GM19467 (cell line): ENCODE data around the gene UBE2R2.

Experiments
- ATAC-seq: cut with Tn5 transposase; IDR thresholded peaks from one replicate; pipeline ENCODE4 v1.9.1; 2021; ENCODE audit warnings: mild to moderate bottlenecking, moderate library complexity; ENCODE audit not compliant: unreplicated experiment

UBE2R2 gene

DNA sequence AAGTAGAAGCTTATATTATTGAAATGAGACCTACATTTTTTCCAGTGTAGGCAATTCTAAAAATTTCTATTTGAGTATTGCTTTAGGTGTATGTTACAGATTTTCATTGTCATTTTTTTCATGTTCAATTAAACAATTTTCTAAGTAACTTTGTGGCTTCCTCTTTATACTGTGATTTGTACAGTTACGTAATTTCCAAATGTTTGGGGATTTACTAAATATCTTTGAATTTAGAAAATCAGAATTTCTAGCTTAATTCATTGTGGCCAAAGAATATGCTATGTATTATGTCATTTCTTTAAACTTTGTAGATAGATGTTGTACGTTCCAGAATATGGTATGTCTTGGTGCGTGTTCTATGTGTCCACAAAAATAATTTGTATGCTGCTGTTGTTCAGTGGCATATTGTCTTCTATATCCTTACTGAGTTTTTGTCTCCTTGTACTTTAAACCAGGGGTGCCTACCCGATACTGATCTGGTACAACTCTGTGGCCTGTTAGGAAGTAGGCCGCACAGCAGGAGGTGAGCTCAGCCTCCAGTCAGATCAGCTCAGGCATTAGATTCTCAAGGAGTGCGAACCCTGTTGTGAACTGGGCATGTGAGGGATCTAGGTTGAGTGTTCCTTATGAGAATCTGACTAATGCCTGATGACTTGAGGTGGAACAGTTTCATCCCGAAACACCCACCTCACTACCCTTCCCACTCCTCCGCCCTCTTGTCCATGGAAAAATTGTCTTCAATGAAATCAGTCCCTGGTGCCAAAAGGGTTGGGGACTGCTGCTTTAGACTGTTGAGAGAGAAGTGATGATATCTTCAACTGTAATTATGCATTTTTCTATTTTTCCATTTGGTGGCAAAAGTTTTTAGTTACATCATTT lies 63.5 kb downstream of the UBE2R2 start:
- ATAC-seq, result no peak

DNA sequence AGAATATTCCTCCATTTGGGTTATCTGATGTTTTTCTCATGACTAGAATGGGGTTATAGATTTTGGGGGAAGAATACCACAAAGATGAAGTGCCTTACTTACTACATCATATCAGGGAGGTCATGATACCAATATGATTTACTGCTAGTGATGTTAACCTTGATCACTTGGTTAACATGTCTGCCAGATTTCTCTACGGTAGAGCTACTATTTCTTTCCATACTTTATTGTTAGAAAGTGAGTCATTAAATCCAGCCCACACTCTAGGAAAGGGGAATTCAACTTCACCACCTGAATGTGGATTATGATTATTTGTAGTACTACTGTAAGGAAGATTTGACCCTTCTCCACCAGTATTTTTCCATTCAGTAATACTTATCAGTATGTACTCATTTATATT lies 64.7 kb downstream of the UBE2R2 start:
- ATAC-seq, result no peak

DNA sequence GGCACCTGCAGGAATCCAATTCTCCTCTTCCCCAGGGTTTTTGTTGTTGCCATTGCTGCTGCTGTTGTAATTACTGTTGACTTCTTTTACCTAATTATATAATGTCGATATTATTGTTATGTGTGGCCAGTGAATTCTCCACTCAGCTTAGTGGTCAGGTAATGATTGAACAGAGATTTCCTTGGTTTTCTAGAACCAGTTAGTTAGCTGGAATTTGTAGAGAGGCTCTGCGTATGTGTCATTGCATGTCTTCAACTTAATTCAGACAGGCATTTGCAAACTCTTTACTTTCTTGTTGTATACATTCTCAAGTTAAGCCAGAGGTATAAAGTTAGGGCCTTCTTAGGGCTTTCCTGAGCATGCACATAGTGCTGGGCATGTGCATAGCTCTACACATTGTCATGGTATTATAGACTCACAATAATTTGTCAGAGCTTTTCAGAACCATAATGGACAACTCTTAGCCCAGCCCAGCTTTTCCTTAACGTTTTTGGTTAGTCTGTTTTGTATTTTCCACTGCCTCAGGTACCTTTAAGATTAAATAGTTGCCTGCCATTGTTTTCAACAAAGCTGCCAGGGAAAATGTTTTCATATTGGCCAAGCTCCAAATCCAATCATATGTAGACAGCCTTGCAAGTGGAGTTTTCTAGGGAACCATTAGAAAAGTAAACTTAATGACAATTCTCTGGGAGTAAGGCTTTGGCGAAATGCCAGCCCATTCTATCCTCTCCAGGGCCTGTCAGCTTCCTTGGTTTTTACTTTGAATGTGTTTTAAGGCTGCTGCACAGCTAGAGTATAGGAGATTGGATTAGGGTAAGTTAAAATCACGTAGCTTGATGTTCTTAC lies 68.1 kb downstream of the UBE2R2 start:
- no peak for ATAC-seq

DNA sequence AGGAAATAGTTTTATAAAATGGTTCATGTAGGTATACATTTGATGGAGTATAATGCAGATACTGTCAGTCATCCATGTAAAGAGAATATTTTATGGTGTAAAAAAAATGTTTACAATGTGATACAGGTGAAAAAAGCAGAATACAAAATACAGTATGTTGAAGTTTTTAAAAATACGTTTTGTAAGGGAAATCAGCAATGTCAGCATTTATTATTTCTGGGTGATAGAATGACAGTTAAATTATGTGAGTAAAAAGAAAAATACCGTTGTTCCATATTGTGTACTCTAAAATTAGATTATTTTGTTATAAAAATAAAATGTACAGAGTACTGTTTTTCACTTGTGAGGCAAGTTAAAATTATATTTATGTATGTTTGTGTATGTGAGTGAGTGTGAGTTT lies 69.0 kb downstream of the UBE2R2 start:
- ATAC-seq, result no peak

DNA sequence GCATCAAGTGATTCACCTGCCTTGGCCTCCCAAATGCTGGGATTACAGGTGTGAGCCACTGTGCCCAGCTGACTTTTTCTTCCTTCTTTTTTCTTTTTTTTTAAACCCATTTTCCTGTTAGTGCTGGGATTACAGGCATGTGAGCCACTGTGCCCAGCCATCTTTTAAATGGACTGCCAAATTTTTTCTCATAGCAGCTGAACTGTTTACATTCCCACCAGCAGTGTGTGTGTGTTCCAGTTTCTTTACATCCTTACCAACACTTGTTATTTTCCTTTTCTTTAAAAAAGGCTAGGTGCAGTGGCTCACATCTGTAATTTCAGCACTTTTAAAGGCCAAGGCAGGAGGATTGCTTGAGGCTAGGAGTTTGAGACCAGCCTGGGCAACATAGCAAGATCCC lies 76.9 kb downstream of the UBE2R2 start:
- no peak for ATAC-seq

DNA sequence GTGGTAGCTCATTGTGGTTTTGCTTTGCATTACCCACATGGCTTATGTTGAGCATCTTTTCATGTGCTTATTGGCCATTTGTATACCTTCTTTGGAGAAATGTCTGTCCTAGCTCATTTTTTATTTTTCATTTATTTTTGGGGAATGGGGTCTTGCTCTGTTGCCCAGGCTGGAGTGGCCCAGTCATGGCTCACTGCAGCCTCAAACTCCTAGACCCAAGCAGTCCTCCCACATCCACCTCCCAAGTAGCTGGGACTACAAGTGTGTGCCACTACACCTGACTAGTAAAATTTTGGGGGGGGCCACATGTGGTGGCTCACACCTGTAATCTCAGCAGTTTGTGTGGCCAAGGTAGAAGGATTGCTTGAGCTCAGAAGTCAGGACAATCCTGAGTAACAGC lies 77.4 kb downstream of the UBE2R2 start:
- no peak for ATAC-seq

DNA sequence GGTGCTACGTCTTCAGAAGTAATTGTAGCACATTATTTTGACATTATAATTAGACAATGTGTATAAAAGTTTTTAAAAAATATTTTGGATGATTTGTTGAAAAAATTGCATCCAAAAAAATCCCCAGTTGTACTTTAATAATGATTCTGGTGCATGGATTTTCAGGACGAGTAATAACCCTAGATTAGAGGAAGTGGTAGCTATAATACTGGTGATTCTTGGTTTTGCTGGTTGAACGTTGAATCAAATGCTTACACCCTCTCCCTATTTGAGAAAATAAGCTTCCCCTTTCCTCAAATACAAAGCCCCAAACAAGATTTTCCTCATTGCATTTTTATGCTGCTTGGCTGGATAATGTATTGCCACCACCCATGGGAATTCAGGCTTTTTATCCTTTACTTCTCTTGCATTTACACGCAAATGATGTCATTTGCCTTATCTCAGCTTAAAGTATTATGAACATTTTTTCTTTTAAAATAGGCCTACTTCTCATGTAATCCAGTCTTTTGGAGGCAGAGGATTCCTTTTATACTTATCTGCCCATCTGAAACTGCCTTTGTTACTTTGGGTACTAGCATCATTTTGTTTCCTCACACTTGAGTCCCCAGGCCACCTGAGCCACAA lies 86.3 kb downstream of the UBE2R2 start:
- ATAC-seq, result no peak

DNA sequence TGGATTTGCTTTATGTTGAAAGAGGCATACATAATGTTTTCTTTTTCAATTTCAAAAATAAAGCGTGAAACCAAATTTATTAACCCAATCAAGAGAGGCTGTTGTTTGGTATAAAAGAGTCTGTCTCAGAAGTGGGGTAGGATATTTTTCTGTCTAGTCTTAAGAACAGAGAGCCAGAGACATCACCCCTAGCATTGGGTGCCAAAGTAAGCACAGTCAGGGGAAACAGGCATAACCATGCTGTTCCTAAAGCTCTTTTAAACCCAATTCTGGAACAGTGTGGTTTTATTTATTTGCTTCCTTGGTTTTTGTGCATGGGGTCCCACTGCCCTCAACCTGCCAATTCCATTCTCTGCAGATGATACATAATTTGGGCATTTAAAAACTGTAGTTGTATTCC lies 88.2 kb downstream of the UBE2R2 start:
- no peak for ATAC-seq

DNA sequence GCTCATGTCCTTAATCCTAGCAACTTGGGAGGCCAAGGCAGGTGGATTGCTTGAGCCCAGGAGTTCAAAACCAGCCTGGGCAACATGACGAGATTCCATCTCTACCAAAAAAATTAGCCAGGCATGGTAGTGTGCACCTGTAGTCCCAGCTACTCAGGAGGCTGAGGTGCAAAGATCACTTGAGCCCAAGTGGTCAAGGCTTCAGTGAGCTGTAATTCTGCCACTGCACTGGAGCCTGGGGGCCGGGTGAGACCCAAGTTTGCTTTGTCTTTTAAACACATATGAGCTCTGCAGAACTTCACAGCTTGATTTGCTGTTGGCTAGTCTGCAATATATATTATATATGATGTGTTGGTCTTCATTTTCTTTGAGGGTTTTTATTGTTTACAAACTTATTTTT lies 89.8 kb downstream of the UBE2R2 start:
- no peak for ATAC-seq

DNA sequence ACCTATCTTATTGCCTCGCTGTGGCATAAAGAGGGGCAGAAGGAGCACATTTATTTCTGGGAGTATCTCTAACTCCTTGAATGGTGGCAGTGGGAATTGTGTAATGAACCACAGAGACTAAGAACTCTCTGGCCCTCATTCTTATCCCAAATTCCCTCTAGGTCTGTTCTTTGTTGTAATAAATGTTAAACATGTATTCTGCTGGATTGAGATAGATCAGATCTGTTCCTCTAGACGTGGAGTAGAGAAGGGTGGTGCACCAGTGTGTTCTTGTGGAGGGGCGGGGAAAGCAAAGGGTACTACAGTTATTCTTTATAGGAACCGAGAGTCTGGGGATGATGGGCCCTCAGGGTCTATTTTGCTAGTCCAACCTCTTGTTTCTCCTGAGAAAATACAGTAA lies 90.4 kb downstream of the UBE2R2 start:
- ATAC-seq, result no peak

DNA sequence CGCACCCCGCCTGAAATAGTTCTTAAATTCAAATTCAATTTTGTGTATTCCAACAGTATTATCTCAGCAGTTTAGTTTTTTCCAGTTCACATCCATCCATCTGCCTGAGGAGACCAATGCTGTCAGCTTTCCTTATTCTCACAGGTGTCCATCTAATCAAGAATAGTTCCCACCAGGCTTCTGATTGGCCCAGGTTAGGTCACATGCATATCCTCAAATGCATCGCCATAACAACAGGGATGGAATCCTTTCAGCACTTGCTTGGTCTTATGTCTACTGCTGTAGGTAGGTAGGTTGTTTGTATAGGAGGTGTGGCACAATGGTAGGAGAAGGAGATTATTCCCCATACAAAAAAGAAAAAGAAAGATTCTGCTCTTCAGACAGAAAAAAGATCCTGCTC lies 91.2 kb downstream of the UBE2R2 start:
- ATAC-seq, result no peak

DNA sequence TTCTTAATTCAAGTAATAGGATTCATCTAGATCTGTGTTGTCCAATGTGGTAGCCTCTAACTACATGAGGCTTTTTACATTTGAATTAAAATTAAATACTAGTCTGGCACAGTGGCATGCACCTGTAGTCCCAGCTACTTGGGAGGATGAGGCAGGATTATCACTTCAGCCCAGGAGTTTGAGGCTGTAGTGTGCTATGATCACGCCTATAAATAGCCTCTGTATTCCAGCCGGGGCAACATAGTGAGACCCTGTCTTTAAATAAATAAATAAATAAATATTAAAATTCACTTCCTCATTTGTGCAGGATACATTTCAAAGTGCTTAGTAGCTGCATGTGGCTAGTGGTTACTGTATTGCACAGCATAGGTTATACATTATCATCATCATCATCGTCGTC lies 91.8 kb downstream of the UBE2R2 start:
- ATAC-seq, result no peak

DNA sequence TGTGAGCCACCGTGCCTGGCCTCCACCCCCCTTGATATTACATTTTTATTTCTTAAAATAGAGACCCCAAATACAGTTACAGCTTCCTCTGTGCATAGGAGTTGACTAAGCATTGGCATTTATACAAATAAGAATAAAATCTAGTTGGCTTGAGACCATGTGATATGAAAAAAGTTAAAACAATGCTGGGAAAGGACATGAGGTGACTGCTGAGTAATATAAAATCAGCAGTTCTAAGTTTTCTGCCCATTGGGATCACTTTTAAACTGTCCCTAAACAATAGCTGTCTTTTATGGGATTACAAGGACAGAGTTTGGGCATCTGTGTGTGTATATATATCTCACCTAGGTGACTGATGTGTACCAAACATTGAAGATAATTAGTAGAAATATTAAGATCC lies 96.6 kb downstream of the UBE2R2 start:
- ATAC-seq, result no peak

DNA sequence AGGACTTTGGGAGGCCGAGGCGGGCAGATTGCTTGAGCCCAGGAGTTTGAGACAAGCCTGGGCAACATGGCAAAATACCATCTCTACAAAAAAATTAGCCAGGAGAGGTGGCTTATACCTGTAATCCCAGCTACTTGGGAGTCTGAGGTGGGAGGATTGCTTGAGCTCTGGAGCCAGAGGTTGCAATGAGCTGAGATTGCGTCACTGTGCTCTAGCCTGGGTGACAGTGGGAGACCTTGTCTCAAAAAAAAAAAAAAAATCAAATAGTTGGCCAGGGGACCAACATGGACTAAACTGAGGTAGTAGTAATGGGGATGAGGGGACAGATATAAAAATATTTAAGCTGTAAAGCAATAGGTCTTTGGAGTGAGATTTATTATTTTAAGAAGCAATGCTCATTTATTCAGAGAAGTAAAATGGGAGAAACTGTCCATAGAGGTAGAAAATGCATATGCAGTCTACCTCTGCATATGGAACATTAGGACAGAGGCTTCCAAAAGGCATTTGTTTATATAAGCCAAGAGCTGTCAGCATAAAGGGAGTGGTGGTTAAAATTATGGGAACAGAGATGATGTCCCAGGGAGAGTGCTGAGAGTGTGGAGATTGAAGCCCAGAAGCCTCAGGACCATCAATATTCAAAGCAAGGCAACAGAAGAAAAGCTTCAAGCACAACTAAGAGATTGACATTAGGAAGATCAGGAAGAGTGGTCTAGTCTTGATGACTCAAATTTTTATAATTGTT lies 98.1 kb downstream of the UBE2R2 start:
- ATAC-seq, result no peak

DNA sequence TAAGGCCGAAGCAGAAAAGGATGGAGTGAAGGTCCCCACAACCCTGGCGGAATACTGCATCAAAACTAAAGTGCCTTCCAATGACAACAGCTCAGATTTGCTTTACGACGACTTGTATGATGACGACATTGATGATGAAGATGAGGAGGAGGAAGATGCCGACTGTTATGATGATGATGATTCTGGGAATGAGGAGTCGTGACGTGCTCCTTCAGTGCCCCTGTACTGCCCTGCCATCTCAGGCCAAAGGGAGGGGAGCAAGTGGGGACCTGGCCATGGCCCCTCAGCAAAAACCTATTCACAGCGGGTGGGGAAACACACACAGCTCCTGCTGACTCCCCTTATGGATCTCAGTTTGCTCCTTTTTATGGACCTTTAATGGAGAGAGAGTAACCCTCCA lies 100.1 kb downstream of the UBE2R2 start:
- no peak for ATAC-seq

DNA sequence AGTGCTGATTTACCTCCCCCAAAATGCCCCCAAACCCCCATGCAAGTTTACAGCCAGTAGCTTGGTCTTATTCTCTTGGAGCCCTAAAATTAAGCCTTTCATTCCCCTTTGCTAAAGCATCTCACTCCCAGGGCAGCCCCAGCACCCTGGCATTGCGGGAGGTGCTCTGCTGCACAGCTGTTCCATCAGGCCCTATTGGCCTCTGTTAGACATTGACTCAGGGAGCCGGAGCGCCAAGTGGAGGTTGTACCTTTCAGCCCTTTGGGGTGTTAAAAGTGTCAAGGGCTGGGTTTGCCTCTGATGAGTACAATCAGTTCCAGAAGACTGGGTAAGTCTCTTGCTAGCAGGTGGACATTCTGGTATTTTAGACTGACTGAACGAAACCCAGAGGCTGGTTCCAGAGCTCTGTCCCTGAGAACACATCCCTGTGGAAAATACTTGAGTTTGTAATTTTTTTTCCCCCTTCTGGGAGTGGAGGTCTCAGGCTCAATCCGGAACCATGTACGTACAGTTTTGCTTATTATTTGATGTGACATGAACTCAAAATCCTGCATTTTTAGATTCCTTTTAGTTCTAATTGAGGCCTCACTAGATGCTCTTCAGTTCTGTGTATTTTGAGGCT lies 102.4 kb downstream of the UBE2R2 start:
- ATAC-seq, result no peak

DNA sequence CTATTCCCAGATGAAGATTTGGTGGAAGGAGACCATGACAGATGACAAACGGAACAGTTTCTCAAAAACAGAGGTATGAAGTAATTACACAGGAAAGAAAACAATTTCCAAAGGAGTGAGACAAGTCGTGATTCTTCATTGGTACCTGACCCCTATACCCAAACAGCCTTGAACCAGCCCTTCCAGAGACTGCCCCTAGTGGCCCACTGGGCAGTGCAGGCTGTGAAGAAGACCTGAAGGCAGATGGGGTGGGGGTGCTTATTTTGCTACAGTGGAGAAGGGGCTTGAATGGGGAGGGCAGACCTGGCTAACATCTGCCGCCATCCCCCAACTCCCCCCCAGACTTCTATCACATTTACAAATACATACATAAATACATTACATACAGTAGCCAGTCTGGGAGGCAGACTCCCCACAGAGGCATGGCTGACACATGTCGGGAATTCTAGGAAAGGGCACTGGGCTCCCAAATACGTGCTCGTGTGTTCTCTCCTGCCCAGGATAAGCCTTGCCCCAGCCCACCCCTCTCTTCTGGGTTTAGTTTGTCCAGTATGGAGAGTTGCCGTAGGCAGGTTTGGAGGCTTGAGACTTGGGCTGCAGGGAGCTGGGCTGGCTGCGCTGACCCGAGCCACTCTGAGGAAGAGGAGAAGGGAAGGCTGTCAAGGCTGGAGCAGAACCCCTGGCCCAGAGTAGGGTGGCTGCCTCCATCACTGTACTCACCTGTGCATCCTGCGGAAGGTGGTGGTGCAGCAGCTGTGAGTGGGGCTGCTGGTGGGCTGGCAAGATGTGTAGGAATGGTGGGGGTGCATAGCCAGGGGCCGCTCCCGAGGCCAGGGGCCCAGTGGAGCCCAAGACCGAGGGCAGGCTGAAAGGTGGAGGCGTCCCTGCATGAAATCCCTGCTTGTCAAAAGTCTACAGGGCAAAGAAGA lies 105.3 kb downstream of the UBE2R2 start:
- ATAC-seq, result no peak

DNA sequence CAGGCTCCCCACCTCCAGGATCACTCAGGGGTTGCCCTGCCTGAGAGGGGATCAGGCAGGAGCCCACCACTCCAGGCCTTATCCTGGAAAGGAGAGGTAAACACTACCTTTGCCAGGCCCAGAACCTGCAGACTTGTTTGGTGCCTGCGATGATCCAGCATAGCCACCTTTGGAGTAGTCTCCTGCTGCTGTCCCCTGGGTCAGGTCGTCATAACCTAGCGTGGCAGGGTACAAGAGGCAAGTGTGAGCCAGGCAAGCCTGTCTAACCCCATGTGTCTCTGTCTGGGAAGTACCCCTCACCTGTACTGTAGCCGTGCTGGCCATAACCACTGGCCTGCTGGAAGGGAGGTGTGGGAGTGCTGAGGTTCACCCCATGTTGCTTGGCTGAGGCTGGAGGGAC lies 106.1 kb downstream of the UBE2R2 start:
- ATAC-seq, result no peak

DNA sequence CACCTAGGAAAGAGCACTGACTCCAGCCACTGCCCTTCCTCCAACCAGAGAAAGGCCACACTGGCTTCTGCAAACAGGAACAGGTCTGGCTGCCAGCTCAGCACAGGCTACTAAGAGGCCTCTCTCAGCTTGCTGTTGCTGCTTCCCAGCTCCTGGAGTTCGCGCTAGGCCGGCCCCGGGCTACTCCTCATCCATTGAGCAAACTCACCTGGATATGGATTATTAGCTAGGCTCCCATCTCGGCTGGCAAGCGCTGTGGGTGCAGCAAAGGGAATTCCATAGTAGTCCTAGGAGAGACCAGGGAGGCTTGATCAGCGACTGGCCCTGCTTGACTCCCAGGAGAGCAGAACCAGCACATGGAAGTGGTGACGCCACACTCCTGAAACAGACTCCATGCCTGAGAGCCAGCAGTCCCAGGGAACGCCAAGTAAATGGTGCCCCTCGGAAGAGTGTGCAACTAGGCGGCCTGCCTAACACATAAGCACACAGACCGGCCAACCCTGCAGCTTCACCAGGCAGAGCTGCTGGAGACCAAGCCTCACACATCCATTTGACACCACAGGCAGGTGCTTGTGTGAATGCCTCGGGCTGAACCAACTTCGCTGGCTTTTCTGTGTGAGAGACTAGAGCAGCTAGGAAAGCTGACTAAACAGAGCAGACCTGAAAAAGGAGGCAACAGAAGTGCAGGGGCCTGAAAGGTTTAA lies 107.2 kb downstream of the UBE2R2 start:
- no peak for ATAC-seq
